Heart right ventricle (tissue), 16 donors: ENCODE data around the gene PSMD7. TPM values are rescaled to one million over a fixed set of nuclear protein-coding genes. Genes with fewer than 3 reads are reported as not detected.

Experiments used
- ATAC-seq, 8 donors: fragments of 200-7000 bp; cut with Tn5 transposase; one replicate each; pipeline ENCODE4 v1.9.1; 2020; ENCODE audit warnings: mild to moderate bottlenecking in 8 of 8, moderate library complexity in 8 of 8, moderate number of reproducible peaks in 1 of 8
- DNase-seq, 2 donors: peaks; one replicate each; pipeline ENCODE4 v3.0.0-alpha.2; 2020
- H3K27ac ChIP-seq, 10 donors: fragments of 200-600 bp; sonication (generic) in 2 of 10; one replicate each; pipeline versions ENCODE4 v1.5.0 to v1.8.0; 2020 to 2022; ENCODE audit warnings: mild to moderate bottlenecking in 3 of 10
- H3K27me3 ChIP-seq, 7 donors: fragments of 200-600 bp; one replicate each; pipeline ENCODE4 v1.8.0; 2021 to 2022; ENCODE audit warnings: mild to moderate bottlenecking in 2 of 7
- H3K36me3 ChIP-seq, 9 donors: fragments of 200-600 bp; sonication (generic) in 1 of 9; one replicate each; pipeline versions ENCODE4 v1.5.0 to v1.8.0; 2020 to 2022; ENCODE audit warnings: mild to moderate bottlenecking in 2 of 9
- H3K4me1 ChIP-seq, 9 donors: fragments of 200-600 bp; sonication (generic) in 1 of 9; one replicate each; pipeline versions ENCODE4 v1.5.0 to v1.8.0; 2020 to 2022; ENCODE audit warnings: mild to moderate bottlenecking in 4 of 9
- H3K4me3 ChIP-seq, 10 donors: fragments of 200-600 bp; sonication (generic) in 2 of 10; one replicate each; pipeline versions ENCODE4 v1.5.0 to v1.8.0; 2020 to 2022; ENCODE audit warnings: mild to moderate bottlenecking in 7 of 10, moderate library complexity in 2 of 10
- H3K9me3 ChIP-seq, 11 donors: fragments of 200-600 bp in 10 of 11; sonication (generic) in 2 of 11; one replicate each; pipeline versions ENCODE4 v1.5.0 to v1.8.0; 2013 to 2022; ENCODE audit warnings: mild to moderate bottlenecking in 2 of 11, control low read depth in 1 of 11, moderate library complexity in 1 of 11
- CTCF ChIP-seq, 9 donors: fragments of 200-600 bp; sonication (generic) in 2 of 9; IDR thresholded peaks; one replicate each; pipeline versions ENCODE4 v1.5.0 to v1.8.0; 2021 to 2022; ENCODE audit warnings: antibody characterized with exemption in 9 of 9, mild to moderate bottlenecking in 5 of 9, moderate library complexity in 1 of 9
- WGBS, 2 donors: extraction: QIAGEN DNeasy Blood & Tissue Kit; methylation state at CpG; one replicate each; pipeline ENCODE4 v1.1.7; 2013; ENCODE audit warnings: inconsistent platforms in 1 of 2; 5-methylcytosine and 5-hydroxymethylcytosine counted together
- intact Hi-C, 10 donors: fragments of 100-400 bp; cut with DNase I; formaldehyde crosslinking; loops; one replicate each; pipeline versions ENCODE4 v1.11.1 to v1.14.2; 2022
- polyA plus RNA-seq, 2 donors: library from polyadenylated mRNA; stranded (reverse); fragments of 200-250 nt; gene quantifications; one replicate each; pipeline ENCODE4 v1.2.3, GENCODE V29; 2013
- total RNA-seq, 10 donors: library from RNA; stranded (reverse); fragmentation: NEBNext Ultra II Directional in 3 of 10; extraction: Animal tissue kit (Norgen Biotek cat#: 25700) in 3 of 10; gene quantifications; one replicate each; pipeline versions ENCODE4 v1.2.1 to v1.2.4, GENCODE V29; 2021 to 2023
- donor health status: Arrhythmogenic right ventricular cardiomyopathy.
- donor health status: ischemic (EF 13 %, LVEDD 7.1; RV severe dilation, severe dysfunction).
- donor health status: healthy with polysubstance abuse.
- donor health status: DM: no; HTN: yes; CAD: no.
- donor health status: DM: no; HTN: no; CAD: no.
- donor health status: ischemic (EF 25% LVEDD 6.9; RV normal size, moderate dysfunction).
- donor health status: ischemic (EF 25% LVEDD 5.7; RV mildly dilated, moderate dysfunction).
- donor health status: healthy.
- donor health status: DM: yes; HTN: yes; CAD: no.
- donor health status: Ischemic cardiomyopathy.
- donor health status: ischemic (EF 35%, LVEDD 5.7; RV mildly dilated, moderate dysfunction).
- donor health status: nonischemic (EF 11% LVEDD 7.7; RV severe dilation, severe dysfunction).
- donor health status: DM: yes; HTN: yes; CAD: no.
- donor health status: PGD.
- donor health status: ischemic (EF 29% LVEDD 5.4; RV normal size, mild dysfunction).
- donor health status: nonischemic (EF 23%, LVEDD 6.1; RV moderate dilation, normal function).

PSMD7 gene
- total and polyA plus RNA-seq, 12 donors: 91.9 to 172 (median 132) TPM

DNA sequence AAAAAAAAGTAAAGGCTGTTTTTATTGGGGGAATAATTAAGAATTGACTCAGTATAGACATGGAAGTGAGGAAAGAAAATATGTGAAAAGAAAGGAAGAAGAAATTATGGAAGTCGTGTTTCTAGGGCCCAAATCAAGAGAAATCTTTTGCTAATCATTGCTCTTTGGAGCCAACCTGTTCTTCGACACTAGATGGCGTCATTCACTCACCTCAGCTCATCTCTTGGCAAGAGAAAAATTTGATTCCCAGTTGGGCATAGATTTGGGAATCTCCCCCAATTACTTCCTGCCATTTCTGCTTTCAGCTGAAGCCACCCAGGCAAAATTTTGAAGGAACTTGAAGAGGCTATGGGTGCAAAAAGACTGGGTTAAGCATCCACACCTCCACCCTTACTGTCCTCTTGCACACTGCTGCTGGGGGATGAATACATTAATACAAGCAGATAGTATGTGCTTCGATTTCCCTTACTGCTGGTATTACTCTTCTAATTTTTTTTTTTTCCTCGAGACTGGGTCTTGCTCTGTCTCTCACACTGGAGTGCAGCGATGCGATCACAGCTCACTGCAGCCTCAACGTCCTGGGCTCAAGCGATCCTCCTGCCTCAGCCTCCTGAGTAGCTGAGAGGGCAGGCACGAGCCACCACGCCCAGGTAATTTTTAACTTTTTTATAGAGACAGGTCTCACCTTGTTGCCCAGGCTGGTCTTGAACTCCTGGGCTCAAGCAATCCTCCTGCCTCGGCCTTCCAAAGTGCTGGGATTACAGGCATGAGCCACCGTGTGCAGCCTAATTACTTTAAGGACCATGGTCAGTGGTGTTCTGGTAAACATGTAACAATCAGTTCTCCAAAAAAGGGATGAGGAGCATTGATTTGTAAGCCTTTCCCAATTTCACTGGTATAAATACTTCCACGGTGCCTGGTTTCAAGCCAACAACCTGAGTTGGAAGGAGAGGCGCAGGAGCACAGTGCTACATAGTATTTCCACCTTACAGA, 13.5 kb downstream of the PSMD7 start:
- WGBS, 2 donors: 72 to 75% methylated on average over 15 of the region's 15 CpGs
- H3K4me3 ChIP-seq: no peak overlapping the region
- H3K4me1 ChIP-seq: peaks cover 0 to 30% (median 6%) of the 10 kb centered on the region in 9 donors
- peaks cover 0 to 42% (median 21%) of the 10 kb centered on the region in 9 donors for H3K36me3 ChIP-seq
- peak; percentile 45 to 84 (median 77) for TF ChIP-seq CTCF (IDR thresholded peaks at IDR 0.05)
- DNase-seq (no peak), ATAC-seq (peak in 3 of 8 donors; percentile 39 to 55 (median 43))
- intact Hi-C loops: loop anchor here in 3 of 10 donors (5.0 to 10.0 kb wide), 2 partner anchors 122 to 125 kb away; no protein-coding TSS in a partner anchor
- H3K9me3 ChIP-seq: no peaks in the 10 kb centered on the region
- H3K27me3 ChIP-seq: no peaks in the 10 kb centered on the region
- H3K27ac ChIP-seq: no peak overlapping the region

DNA sequence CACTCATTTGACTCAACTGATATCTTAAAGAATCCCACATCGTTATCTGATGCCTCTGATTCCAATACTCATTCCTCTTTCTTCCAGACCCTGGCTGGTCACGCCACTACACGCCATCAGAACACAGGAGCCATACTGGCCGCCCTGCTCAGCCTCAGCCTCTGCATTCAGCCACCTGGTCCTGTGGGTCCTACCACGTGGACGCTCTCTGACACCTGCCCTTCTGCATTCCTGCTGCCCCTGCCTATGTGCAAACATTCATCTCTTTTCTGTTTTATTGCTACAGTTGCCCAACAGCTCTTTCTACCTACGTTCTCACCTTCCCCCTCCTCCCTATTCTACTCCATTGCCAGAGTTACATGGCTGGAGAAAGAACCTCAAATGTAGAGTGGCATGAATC, 18.4 kb downstream of the PSMD7 start:
- no peak for TF ChIP-seq CTCF (IDR thresholded peaks at IDR 0.05)
- H3K9me3 ChIP-seq: no peaks in the 10 kb centered on the region
- no peak for DNase-seq
- H3K27me3 ChIP-seq: no peaks in the 10 kb centered on the region
- peaks cover 0 to 4% (median 0%) of the 10 kb centered on the region in 9 donors for H3K4me1 ChIP-seq
- H3K27ac ChIP-seq: no peak overlapping the region
- no peak overlapping the region for H3K4me3 ChIP-seq
- intact Hi-C loops: loop anchor here in 1 of 10 donors (10.0 kb wide), 1 partner anchor 120 kb away; no protein-coding TSS in a partner anchor
- peaks cover 0 to 9% (median 0%) of the 10 kb centered on the region in 9 donors for H3K36me3 ChIP-seq
- no peak for ATAC-seq
- WGBS, 2 donors: 95% methylated on average over 7 of the region's 7 CpGs

- peak in 1 of 2 donors; percentile 36 for DNase-seq
These were observed 24.1 kb downstream of the PSMD7 start for GRCh38 chr16:74320707-74321106.

More at GRCh38 chr16:74320707-74321106, 24.1 kb downstream of the PSMD7 start:
- no peaks in the 10 kb centered on the region for H3K27me3 ChIP-seq
- intact Hi-C loops: loop anchor here in 1 of 10 donors (10.0 kb wide), 1 partner anchor 114 kb away; no protein-coding TSS in a partner anchor
- H3K9me3 ChIP-seq: no peaks in the 10 kb centered on the region
- no peak overlapping the region for H3K4me3 ChIP-seq
- peak overlapping the region in 8 of 10 donors; percentile 63 to 92 (median 84) for H3K27ac ChIP-seq
- H3K36me3 ChIP-seq: peaks cover 0 to 14% (median 0%) of the 10 kb centered on the region in 9 donors
- WGBS, 2 donors: 45 to 50% methylated on average over 6 of the region's 6 CpGs
- H3K4me1 ChIP-seq: peaks cover 12 to 39% (median 30%) of the 10 kb centered on the region in 9 donors
- ATAC-seq: peak in 4 of 8 donors; percentile 15 to 41 (median 27)
- TF ChIP-seq CTCF (IDR thresholded peaks at IDR 0.05): no peak
